Measurements from ENCODE around the gene RBMS1. TPM values are rescaled to one million over a fixed set of nuclear protein-coding genes. Genes with fewer than 3 reads are reported as not detected.

RBMS1 gene
- total RNA-seq, 1 donor from 2014 or later = 28.4 TPM

DNA sequence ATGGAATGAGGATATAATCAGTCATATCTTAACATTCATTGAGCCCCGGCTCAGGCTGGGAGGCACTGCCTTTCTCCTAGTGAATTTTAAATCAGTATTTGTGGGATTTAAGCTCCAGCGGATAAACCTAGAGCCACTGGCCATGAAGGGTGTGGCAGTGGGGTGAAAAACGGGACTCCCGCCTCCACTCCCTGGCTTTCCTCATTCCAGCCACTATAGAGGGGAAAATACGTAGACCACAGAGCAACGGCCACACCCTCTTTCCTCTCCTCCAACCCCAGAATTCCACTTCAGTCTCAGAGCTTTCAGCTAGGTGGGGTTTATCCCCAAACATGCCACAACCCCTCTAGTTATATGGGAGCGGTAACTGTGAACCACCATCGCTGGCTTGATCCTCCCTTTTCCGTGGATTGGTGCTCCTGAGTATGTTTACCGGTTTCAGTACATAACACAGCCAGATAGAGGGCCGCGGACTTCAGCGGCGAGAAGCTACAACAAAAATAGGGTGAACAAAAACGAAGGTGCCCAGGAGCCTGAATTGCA lies 223.0 kb downstream of the RBMS1 start:
- no peaks in the 10 kb centered on the region for H3K9me3 Mint-ChIP-seq
- no peak for DNase-seq (ENCODE audit: low read depth, low spot score)
- peak overlapping the region; percentile 88 for H3K4me3 Mint-ChIP-seq
- H3K4me1 Mint-ChIP-seq = peaks cover 22% of the 10 kb centered on the region
- no peaks in the 10 kb centered on the region for H3K36me3 Mint-ChIP-seq (ENCODE audit: low read depth)
- no peak for TF ChIP-seq CTCF (conservative IDR thresholded peaks at IDR 0.05)
- peak overlapping the region; percentile 87 for H3K27ac Mint-ChIP-seq (ENCODE audit: unreplicated experiment)
- H3K27me3 Mint-ChIP-seq (ENCODE audit: low read depth) = no peaks in the 10 kb centered on the region

DNA sequence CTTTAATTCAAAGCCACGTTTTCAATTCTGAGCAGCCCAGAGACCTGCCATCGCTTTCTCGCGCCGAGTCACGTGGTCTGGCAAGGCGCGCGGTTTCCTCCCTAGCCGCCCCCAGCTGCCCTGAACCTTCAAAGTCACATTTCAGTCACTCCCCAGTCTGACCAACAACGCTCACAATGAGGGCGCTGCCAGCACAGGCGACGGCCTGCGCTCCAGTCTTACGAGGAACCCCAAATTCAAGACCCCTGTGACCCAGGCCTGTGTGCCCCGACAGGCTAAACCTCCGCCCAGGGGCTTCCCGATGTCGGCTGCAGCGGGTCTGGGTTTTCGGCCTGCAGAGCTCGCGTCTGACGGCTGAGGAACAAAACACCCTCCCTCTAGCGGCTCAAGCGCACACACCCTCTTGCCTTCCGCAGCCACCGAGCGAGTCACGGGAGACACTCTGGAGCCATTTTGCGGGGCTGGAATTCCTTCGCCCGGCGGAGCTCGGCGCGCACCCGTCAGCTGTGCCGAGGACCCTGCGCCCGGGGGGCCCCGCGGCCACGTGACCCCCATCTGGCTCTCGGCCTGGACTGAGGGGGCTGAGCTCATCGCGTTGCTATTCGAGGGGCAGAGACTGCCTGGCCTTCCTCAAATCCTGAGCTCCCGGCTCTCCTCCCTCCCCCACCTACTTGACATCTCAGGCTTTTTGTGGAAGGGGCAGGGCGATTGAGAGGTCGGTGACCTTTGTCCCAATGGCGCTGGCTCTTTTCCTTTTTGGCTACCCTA lies 223.6 kb downstream of the RBMS1 start:
- peak; percentile 76 for TF ChIP-seq CTCF (conservative IDR thresholded peaks at IDR 0.05)
- DNase-seq (ENCODE audit: low read depth, low spot score) = peak; percentile 70
- Mint-ChIP-seq H3K9me3 (no peaks in the 10 kb centered on the region), H3K4me3 (peak overlapping the region; percentile 88), H3K36me3 (ENCODE audit: low read depth) (no peaks in the 10 kb centered on the region), H3K4me1 (peaks cover 22% of the 10 kb centered on the region), H3K27ac (ENCODE audit: unreplicated experiment) (peak overlapping the region; percentile 87), H3K27me3 (ENCODE audit: low read depth) (no peaks in the 10 kb centered on the region)

DNA sequence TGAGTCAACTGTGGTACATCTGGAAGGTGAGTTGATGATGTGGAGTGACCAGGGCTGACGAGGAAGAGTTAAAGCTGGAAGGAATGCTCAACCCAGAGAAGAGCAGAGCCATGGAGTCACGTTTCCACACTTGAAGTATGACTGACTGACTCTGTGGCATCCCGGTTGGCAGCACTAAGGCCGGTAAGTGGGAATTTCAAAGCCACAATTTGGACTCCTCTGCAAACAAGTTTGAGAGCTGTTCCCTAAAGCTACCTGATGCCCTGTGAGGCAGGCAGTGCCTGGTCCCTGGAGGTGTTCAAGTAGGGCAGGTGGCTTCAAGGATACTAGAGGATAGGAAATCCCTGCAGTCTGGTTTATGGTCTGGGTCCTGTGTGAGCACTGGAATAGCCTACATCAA lies 224.2 kb downstream of the RBMS1 start:
- DNase-seq (ENCODE audit: low read depth, low spot score) = no peak
- Mint-ChIP-seq H3K4me1 (peaks cover 22% of the 10 kb centered on the region), H3K4me3 (peak overlapping the region; percentile 88), H3K36me3 (ENCODE audit: low read depth) (no peaks in the 10 kb centered on the region), H3K9me3 (no peaks in the 10 kb centered on the region), H3K27me3 (ENCODE audit: low read depth) (no peaks in the 10 kb centered on the region), H3K27ac (ENCODE audit: unreplicated experiment) (peak overlapping the region; percentile 38)
- no peak for TF ChIP-seq CTCF (conservative IDR thresholded peaks at IDR 0.05)

GRCh38 chr2:160268151-160268781 lies 225.3 kb downstream of the RBMS1 start:
- no peak for DNase-seq (ENCODE audit: low read depth, low spot score)
- Mint-ChIP-seq H3K4me3 (no peak overlapping the region), H3K27ac (ENCODE audit: unreplicated experiment) (no peak overlapping the region), H3K9me3 (no peaks in the 10 kb centered on the region), H3K4me1 (peaks cover 22% of the 10 kb centered on the region), H3K27me3 (ENCODE audit: low read depth) (no peaks in the 10 kb centered on the region), H3K36me3 (ENCODE audit: low read depth) (no peaks in the 10 kb centered on the region)
- no peak for TF ChIP-seq CTCF (conservative IDR thresholded peaks at IDR 0.05)

DNA sequence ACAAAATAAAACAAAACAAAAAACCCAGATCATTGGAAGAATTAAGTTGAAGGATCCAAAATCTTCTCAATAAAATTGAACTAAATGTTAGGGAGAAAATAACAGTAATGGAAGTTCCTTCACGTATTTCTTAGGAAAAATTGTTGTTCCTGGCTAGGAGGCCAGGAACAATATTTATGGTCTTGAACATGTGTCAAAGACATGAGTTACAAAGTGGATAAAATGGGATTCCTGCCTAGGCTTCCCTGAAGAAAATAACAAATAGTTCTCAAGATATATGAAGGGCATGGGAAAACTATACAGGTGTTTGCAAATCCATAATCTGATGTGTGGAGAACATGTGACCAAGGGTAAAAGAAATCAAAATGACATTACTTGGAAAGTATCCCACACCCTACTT lies 225.9 kb downstream of the RBMS1 start:
- Mint-ChIP-seq H3K27ac (ENCODE audit: unreplicated experiment) (no peak overlapping the region), H3K27me3 (ENCODE audit: low read depth) (no peaks in the 10 kb centered on the region), H3K4me3 (peak overlapping the region; percentile 21), H3K36me3 (ENCODE audit: low read depth) (no peaks in the 10 kb centered on the region), H3K4me1 (peaks cover 22% of the 10 kb centered on the region), H3K9me3 (no peaks in the 10 kb centered on the region)
- DNase-seq (ENCODE audit: low read depth, low spot score) = no peak
- TF ChIP-seq CTCF (conservative IDR thresholded peaks at IDR 0.05) = no peak
